ENCODE measurements around the gene CDK5RAP2. TPM values are rescaled to one million over a fixed set of nuclear protein-coding genes. Genes with fewer than 3 reads are reported as not detected.

The CDK5RAP2 gene
- total RNA-seq, 2 experiments from 2014 or later: 75.3 to 75.9 TPM

DNA sequence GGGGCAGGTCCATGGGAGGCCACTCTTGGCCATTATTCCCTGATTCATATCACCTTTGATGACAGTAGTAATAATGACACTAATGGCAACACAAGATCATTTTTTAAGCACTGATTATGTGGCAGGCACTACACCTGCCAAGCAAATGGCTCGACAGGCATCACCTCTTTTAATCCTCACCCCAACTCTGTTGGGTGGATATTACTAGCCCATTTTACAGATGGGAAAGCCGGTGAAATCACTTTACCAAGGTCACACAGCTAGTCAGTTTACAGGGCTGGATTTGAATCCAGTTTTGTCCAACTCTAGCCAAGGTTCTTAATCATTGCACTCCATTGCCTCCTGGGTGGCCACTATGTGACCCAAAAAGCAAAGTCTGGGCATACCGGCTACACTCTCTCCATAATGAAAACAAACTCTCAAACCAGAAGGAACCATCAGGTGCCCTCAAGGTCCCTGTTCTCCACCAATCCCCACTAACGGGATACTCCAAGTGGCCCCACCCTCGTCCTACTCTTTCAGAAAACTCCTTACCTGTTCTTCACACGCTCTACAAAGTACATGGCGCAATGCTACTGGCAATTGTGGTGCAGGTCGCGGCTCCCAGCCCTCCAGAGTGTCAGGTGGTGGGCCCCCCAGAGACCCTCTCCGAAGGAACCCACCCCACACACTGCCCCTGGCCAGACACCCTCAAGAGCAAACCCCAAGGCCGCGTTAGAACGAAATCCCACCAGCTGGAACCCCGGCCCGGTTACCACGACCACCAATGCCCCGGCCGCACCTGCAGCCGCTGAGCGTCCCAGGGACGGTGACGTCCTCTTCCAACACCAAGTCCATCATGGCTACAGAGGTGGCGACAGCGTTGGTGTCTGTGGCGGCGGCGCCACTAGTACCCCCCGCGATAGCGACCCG is 572 bp downstream of the CDK5RAP2 start:
- Mint-ChIP-seq H3K36me3 (peaks cover 6% of the 10 kb centered on the region), H3K4me3 (peak overlapping the region; percentile 97), H3K27ac (peak overlapping the region; percentile 85), H3K4me1 (ENCODE audit: low read depth) (peaks cover 47% of the 10 kb centered on the region), H3K9me3 (no peaks in the 10 kb centered on the region), H3K27me3 (no peaks in the 10 kb centered on the region)
- CTCF ChIA-PET: no interaction called here
- DNase-seq: peak; percentile 12
- POLR2A ChIA-PET: no interaction called here
- intact Hi-C loops (cut with micrococcal nuclease): loop anchor here (1.0 to 5.0 kb wide), 3 partner anchors 491 to 1513 kb away; partner anchors contain the start of gene TTLL11

DNA sequence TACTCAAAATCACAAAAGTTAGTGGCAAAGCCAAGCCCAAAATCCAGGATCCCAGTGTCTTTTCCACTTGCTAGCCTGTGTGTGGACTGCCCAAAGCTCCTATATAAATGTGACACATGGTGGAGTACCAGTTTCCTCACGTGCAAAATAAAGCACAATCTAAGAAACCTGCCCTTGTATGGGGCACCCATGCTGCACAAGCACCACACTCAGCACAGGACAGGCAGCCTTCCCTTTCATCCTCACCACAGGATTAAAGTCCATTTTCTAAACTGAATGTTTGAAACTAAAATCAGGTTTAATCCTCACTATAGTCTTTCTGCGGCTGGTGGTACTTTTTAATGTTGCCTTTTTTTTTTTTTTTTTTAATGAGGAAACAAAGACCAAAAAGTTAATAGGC is 5.5 kb downstream of the CDK5RAP2 start:
- H3K27me3 Mint-ChIP-seq: no peaks in the 10 kb centered on the region
- no peaks in the 10 kb centered on the region for H3K9me3 Mint-ChIP-seq
- CTCF ChIA-PET: no interaction called here
- peaks cover 18% of the 10 kb centered on the region for H3K36me3 Mint-ChIP-seq
- H3K27ac Mint-ChIP-seq: no peak overlapping the region
- POLR2A ChIA-PET: no interaction called here
- intact Hi-C loops (cut with micrococcal nuclease): no loop called here
- peaks cover 37% of the 10 kb centered on the region for H3K4me1 Mint-ChIP-seq (ENCODE audit: low read depth)
- H3K4me3 Mint-ChIP-seq: no peak overlapping the region
- no peak for DNase-seq

DNA sequence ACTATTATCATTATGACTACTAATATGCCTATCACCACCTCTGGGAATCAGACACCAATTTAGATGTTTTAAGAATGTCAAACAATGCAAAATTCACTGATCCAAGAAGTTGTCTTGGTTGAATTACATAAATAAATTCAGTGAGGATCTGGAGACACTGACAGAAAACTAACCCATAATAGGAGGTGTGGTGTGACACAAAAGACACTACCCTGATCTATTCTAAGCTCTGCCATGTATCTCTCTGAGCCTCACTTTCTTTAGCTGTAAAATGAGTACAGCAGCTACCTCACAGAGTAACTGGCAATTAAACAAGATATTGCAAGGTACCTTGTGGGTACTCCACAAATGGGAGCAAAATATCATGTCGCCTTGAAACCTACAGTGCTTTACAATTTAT is 7.5 kb downstream of the CDK5RAP2 start:
- peaks cover 22% of the 10 kb centered on the region for H3K4me1 Mint-ChIP-seq (ENCODE audit: low read depth)
- no peak for DNase-seq
- peaks cover 30% of the 10 kb centered on the region for H3K36me3 Mint-ChIP-seq
- intact Hi-C loops (cut with micrococcal nuclease): no loop called here
- ChIA-PET POLR2A (no interaction called here), CTCF (no interaction called here)
- H3K9me3 Mint-ChIP-seq: no peaks in the 10 kb centered on the region
- no peak overlapping the region for H3K4me3 Mint-ChIP-seq
- no peaks in the 10 kb centered on the region for H3K27me3 Mint-ChIP-seq
- H3K27ac Mint-ChIP-seq: no peak overlapping the region

DNA sequence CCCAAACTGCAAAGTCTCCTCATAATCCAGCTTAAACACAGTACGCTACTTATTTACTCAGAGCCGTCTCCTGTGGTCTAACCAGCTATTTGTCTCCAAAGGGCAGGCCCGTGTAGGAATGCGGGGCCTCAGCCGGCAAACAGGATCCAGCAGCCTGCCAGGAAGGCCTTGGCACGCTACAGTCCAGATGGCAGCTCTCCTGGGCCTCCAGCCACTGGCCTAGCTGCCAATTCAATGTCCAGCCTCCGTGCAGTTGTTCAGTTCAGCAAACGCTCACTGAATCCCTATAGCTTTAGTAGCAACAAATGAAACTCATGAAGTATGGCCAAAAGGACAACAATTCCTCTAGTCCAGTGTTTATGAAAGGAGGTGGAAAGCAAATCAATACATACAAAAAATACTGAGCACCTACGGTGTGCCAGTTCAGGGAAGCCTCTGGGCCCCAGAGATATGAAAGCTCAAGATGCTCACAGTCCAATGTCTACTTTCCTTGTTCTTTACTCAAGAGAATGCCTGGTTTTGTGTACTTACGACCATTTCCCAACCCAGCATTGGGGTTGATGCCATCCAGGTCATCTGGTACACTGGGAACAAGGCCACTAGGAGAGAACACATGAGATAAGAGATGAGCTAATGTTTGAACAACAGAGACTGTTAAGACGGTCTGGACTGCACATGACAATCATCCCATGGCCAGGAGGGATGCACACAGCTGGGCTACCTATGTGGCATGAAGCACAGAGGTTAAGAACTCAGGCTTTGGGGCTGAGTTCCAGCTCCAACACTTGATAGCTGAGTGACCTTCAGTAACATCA is 8.3 kb downstream of the CDK5RAP2 start:
- Mint-ChIP-seq H3K4me3 (no peak overlapping the region), H3K36me3 (peaks cover 30% of the 10 kb centered on the region), H3K27ac (no peak overlapping the region), H3K27me3 (no peaks in the 10 kb centered on the region), H3K4me1 (ENCODE audit: low read depth) (peaks cover 20% of the 10 kb centered on the region), H3K9me3 (no peaks in the 10 kb centered on the region)
- intact Hi-C loops (cut with micrococcal nuclease): no loop called here
- CTCF ChIA-PET: no interaction called here
- no peak for DNase-seq
- POLR2A ChIA-PET: no interaction called here

DNA sequence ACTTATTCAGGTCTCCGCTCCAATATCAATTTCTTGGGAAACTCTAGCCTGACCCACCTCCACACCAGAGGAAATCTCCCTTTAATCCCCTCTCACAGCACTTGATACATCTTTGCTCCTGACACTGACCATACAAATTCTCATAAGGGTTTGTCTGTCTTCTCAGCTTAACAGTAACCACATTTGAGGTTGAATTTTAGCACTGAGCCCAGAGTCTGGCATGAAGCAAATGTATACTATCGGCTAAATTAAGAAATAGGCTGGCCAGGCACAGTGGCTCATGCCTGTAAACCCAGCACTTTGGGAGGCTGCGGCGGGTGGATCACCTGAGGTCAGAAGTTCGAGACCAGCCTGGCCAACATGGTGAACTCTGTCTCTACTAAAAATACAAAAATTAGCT is 9.7 kb downstream of the CDK5RAP2 start:
- Mint-ChIP-seq H3K36me3 (peaks cover 37% of the 10 kb centered on the region), H3K27me3 (no peaks in the 10 kb centered on the region), H3K27ac (no peak overlapping the region), H3K9me3 (no peaks in the 10 kb centered on the region), H3K4me3 (no peak overlapping the region), H3K4me1 (ENCODE audit: low read depth) (peaks cover 17% of the 10 kb centered on the region)
- ChIA-PET POLR2A (no interaction called here), CTCF (no interaction called here)
- intact Hi-C loops (cut with micrococcal nuclease): no loop called here
- no peak for DNase-seq

DNA sequence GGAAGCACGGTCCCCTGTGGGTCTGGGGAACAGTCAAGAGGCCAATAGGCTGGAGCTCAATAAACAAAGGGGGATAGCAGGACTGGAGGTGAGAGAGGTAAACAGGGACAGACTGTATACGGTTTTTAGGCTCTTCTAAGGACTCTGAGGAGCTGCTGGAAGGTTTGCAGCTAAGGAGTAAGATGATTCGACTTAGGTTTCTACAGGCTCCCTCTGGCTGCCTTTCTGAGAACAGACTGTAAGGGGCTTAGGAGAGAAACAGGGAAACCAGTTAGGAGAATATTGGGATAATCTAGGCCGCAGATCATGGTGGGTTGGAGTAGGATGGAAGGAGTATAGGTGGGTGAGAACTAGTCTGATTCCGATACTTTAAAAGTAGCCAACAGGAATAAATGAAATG is 10.4 kb downstream of the CDK5RAP2 start:
- Mint-ChIP-seq H3K4me1 (ENCODE audit: low read depth) (peaks cover 15% of the 10 kb centered on the region), H3K36me3 (peaks cover 40% of the 10 kb centered on the region), H3K4me3 (no peak overlapping the region), H3K27ac (no peak overlapping the region), H3K27me3 (no peaks in the 10 kb centered on the region), H3K9me3 (no peaks in the 10 kb centered on the region)
- CTCF ChIA-PET: no interaction called here
- intact Hi-C loops (cut with micrococcal nuclease): no loop called here
- DNase-seq: no peak
- POLR2A ChIA-PET: no interaction called here

DNA sequence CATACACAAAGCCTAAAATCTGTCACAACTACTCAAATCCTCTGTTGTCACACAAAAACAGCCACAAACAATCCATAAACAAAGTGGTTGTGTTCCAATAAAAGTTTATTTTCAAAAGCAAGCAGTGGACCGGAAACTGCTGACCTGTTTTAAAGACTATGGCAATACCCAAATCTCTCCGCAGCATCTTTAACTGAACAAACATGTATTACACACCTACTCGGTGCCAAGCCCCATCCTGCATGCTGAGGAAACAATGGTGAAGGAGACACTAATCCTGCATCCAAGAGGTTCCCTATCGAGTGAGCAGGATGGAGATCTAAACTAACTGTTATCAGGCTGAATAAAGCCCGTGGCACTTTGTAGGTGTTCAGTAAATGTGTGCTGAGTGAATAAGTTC is 11.2 kb downstream of the CDK5RAP2 start:
- no peak for DNase-seq
- intact Hi-C loops (cut with micrococcal nuclease): no loop called here
- Mint-ChIP-seq H3K4me3 (no peak overlapping the region), H3K36me3 (peaks cover 41% of the 10 kb centered on the region), H3K27me3 (no peaks in the 10 kb centered on the region), H3K4me1 (ENCODE audit: low read depth) (peaks cover 8% of the 10 kb centered on the region), H3K27ac (no peak overlapping the region), H3K9me3 (no peaks in the 10 kb centered on the region)
- CTCF ChIA-PET: no interaction called here
- POLR2A ChIA-PET: no interaction called here

DNA sequence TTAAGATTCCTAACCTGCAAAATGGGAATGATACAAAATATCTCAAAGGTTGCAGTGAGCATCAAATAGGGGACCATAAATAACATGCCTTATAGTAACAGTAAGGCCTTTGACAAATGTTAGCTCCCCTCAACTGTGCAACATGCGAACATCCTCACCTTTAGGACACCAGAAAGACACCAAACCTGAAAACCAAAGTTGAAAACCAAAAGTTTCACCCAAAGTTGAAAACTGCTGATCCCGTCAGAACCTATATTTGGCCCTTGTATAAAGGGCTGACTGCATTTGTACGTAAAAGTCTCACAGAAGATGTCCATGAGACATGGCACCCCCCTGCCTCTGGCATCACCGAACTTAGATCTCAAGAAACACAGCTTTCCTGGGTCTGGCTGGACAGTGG is 12.1 kb downstream of the CDK5RAP2 start:
- peaks cover 6% of the 10 kb centered on the region for H3K4me1 Mint-ChIP-seq (ENCODE audit: low read depth)

DNA sequence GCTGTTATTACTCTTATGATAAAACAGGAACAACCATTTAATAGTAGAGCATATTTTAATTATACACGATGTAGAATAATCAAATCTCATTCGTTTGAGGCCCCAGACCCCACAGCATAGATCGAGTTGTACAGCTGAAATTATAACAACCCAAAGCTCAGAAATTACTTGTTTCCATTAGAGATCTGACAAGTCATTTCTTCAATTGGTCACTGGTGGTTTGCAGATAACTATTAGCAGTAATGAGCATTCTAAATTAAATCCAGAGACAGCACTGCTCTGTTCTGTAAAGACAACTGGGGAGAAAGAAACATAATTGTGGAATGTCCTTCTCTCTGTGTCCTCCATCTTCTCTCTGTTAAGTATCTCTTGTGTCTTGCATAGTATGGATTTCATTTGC is 12.9 kb downstream of the CDK5RAP2 start:
- ChIA-PET CTCF (interaction anchor here (1.2 kb wide), 1 partner anchor 53 kb away, joined by 3 read pairs; no protein-coding TSS in a partner anchor), POLR2A (no interaction called here)
- H3K4me1 Mint-ChIP-seq (ENCODE audit: low read depth): peaks cover 6% of the 10 kb centered on the region
- no peak for DNase-seq
- H3K36me3 Mint-ChIP-seq: peaks cover 56% of the 10 kb centered on the region
- H3K4me3 Mint-ChIP-seq: no peak overlapping the region
- H3K27me3 Mint-ChIP-seq: no peaks in the 10 kb centered on the region
- intact Hi-C loops (cut with micrococcal nuclease): no loop called here
- H3K27ac Mint-ChIP-seq: no peak overlapping the region
- no peaks in the 10 kb centered on the region for H3K9me3 Mint-ChIP-seq

More for the DNA sequence above, 12.1 kb downstream of the CDK5RAP2 start:
- no peak overlapping the region for H3K4me3 Mint-ChIP-seq
- no peak overlapping the region for H3K27ac Mint-ChIP-seq
- ChIA-PET CTCF (no interaction called here), POLR2A (no interaction called here)
- H3K36me3 Mint-ChIP-seq: peaks cover 50% of the 10 kb centered on the region
- DNase-seq: no peak
- intact Hi-C loops (cut with micrococcal nuclease): no loop called here
- H3K27me3 Mint-ChIP-seq: no peaks in the 10 kb centered on the region
- H3K9me3 Mint-ChIP-seq: no peaks in the 10 kb centered on the region

DNA sequence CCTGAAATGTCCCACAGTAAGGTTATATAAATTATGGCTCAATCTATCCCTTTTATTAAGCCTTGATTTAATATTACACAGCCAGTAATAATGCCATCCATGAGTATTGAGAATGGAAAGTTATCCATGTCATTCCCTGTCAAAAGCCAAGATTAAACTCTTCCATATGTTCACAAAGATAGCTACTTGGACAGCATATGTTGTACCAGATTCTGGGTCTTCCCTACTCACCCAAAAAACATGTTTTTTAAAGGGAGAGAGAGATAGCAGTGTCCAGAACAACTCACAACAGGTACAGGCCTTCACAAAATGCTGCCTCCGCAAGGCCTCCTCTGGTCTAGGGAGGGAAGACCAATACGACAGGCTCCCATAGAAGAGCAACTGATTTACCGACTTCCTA is 15.4 kb downstream of the CDK5RAP2 start:
- Mint-ChIP-seq H3K27me3 (no peaks in the 10 kb centered on the region), H3K9me3 (no peaks in the 10 kb centered on the region), H3K27ac (no peak overlapping the region), H3K4me3 (no peak overlapping the region), H3K4me1 (ENCODE audit: low read depth) (peaks cover 6% of the 10 kb centered on the region), H3K36me3 (peaks cover 46% of the 10 kb centered on the region)
- ChIA-PET POLR2A (no interaction called here), CTCF (interaction anchor here (0.6 kb wide), 1 partner anchor 285 kb away, joined by 3 read pairs; no protein-coding TSS in a partner anchor)
- DNase-seq: no peak
- intact Hi-C loops (cut with micrococcal nuclease): no loop called here

DNA sequence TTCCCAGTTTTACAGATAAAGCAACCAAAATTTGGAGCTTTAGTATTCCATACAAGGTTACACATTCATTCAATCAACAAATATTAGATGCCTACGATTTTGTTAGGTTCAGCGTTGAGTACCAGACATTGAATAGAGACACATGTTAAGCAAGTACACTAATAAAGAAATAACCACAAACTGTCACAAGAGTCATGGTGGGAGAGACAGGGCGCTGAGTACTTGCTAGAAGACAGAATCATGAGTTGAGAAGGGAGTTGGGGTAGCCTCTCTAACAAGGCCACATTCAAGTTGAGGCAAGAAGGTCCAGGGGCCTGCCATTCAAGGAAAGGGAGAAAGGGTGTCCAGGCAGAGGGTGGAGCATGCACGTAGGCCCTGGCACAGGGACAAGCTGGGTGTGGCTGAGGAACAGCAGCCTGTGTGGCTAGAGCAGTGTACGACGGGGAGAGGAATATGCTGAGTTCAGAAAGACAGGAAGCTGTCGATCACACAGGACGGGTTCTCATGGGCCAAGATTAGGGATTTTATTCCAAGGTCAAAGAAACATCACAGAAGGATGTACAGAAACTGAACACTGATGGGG is 17.0 kb downstream of the CDK5RAP2 start:
- intact Hi-C loops (cut with micrococcal nuclease): no loop called here
- H3K4me3 Mint-ChIP-seq: no peak overlapping the region
- no peak overlapping the region for H3K27ac Mint-ChIP-seq
- no peak for DNase-seq
- no peaks in the 10 kb centered on the region for H3K27me3 Mint-ChIP-seq
- ChIA-PET CTCF (no interaction called here), POLR2A (no interaction called here)
- H3K4me1 Mint-ChIP-seq (ENCODE audit: low read depth): peaks cover 9% of the 10 kb centered on the region
- no peaks in the 10 kb centered on the region for H3K9me3 Mint-ChIP-seq
- H3K36me3 Mint-ChIP-seq: peaks cover 40% of the 10 kb centered on the region

DNA sequence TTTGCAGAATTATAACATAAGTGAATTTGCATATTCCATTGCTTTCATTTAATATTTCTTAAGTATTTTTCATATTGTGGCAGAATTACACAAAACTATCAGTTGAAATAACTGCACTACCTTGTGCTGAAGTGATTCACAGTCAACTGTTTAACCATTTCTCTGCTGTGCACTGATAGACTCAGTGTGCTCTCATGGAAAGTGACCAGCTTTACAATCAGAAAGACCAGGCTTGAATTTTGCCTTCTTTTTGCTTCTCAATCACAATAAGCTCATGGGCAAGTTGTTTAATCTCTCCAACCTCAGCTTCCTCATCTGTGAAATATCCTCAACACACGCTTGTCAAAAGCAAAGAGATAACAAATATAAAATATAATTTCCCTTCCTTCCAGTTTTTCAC is 18.3 kb downstream of the CDK5RAP2 start:
- intact Hi-C loops (cut with micrococcal nuclease): loop anchor here (1.0 kb wide), 1 partner anchor 11 kb away; no protein-coding TSS in a partner anchor
- peaks cover 9% of the 10 kb centered on the region for H3K4me1 Mint-ChIP-seq (ENCODE audit: low read depth)
- no peaks in the 10 kb centered on the region for H3K9me3 Mint-ChIP-seq
- H3K36me3 Mint-ChIP-seq: peaks cover 37% of the 10 kb centered on the region
- H3K27ac Mint-ChIP-seq: no peak overlapping the region
- DNase-seq: no peak
- no peak overlapping the region for H3K4me3 Mint-ChIP-seq
- POLR2A ChIA-PET: no interaction called here
- H3K27me3 Mint-ChIP-seq: no peaks in the 10 kb centered on the region
- CTCF ChIA-PET: no interaction called here
